HT1080 (cell line): Measurements from ENCODE around the gene NOC4L. TPM values are rescaled to one million over a fixed set of nuclear protein-coding genes. Genes with fewer than 3 reads are reported as not detected.
"Not testable (repeated sequence)": the region's sequence is repeated elsewhere in the genome, so short reads cannot be mapped to it uniquely, and the experiment has no call there.

Experiments
- DNase-seq: peaks from one replicate; pipeline ENCODE4 v3.0.0-alpha.2; 2015; ENCODE audit warnings: low read depth
- polyA plus RNA-seq, 2 experiments: library from polyadenylated mRNA; depleted of rRNA; stranded (reverse); fragments of >200 nt; gene quantifications; 2 replicates each; pipeline ENCODE4 v1.2.3, GENCODE V29; 2015
- total RNA-seq: library from RNA; depleted of rRNA; stranded (reverse); fragments of >200 nt; shearing (Covaris generic); gene quantifications from 2 replicates; pipeline ENCODE4 v1.2.3, GENCODE V29; 2014; rRNA removed

NOC4L gene
- total RNA-seq: 29.5 and 37.5 TPM in 2 replicates
- polyA plus RNA-seq (2015; cell fraction: cytosol; rRNA removed): 25.7 and 32.8 TPM in 2 replicates
- polyA plus RNA-seq (2015; cell fraction: nucleus; rRNA removed): 30.2 and 31.2 TPM in 2 replicates

GRCh38 chr12:132144115-132144809, at the start of gene NOC4L, which contains the start of gene DDX51:
NOC4L (plus strand) TSS chr12:132144457; CDS start chr12:132144489, 32 bp downstream.
DDX51 (minus strand) TSS chr12:132144319; CDS start chr12:132144296, 23 bp downstream.
- DNase-seq: peak; percentile 89

DNA sequence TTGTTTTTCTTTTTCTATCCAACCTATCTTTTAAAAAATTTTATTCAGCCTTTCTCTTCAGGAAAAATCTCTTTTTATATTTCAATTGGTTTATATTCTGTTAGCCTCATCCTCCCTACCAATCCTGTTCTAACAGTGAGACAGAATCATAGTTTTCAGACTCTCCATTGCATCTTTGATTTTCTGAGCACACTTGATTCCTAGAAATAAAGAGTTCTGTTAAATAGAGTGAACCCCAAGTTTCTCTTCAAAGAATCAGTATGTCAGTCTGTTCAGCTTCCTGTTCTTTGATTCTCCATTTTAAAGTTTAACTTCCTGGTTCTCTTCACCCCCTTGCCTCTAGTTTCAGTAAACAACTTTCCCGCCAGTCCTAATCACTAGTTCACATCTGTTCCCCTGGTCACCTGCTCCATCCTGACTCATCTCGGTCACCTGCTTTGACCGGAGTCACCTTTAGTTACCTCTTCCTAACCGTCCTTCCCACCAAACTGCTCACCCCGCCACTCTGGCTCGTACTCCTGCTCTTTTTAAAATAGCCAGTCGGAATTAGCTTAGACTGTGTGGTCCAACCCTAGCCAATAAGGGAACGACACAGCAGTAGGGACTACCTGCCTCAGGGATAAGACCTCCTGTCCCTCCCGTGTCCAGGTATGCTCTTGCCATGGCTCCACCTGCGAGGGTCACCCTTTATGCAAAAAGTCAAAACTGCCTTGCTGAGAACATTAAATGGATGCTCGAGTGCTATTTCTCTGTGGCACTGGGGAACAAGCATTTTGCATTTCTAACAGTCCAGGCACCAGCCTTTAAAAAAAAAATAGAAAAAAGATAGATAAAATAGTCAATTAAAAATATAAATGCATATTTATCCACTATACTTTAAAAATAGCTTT, 48.5 kb upstream of the NOC4L start:
- DNase-seq: no peak

DNA sequence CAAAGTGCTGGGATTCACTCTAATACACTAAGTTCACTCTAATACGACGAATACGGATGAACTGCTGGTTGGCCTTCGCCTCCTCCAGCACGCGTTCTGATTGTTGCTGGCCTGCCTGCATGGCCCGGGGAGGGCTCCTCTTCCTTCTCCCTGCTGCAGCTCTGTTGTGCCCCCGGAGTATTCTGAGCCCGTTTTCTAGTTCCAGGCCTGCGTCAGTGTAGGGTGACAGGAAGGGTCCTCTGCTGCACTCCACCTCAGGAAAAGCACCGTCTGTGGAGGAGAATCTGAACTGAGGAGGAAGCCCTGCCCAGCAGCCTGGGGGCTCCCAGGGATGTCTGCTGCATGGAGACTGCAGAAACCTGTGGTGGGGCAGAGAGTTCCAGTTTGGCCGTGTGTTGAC, 44.5 kb upstream of the NOC4L start:
- no peak for DNase-seq

DNA sequence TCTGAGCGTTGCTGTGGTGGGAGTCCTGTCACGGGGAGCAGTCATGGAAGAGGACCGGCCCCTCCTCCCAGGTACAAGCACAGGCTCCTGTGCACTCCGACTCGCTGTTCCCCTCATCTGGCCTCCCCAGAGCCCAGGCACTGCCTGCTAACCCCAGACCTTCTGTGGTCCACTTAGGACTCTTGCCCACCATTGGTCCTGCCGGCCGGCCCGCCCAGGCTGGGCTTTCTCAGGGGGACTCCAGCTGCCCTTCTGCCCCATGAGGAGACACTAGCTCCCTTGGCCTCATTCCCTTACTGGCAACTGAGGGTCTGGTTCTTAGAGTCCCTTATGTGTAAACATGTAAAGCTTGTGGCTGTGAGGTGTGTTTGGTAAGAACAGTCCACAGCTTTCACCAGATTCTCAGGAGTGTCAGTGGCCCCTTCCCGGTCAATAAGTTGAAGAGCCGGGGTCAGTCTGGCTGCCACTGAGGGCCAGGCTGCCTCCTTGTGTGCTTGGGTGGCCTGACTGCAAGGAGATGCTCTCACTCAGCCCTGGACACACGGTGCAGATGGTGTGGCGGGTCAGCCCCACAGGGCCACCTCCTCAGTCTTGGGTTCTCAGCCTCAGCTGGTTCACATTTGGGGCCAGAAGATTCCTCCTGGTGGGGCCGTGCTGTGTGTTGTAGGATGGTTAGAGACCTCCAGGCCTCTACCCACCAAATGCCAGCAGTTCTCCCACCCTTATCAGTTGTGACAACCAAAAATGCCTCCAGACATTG, 43.8 kb upstream of the NOC4L start:
- no peak for DNase-seq

GRCh38 chr12:132102297-132102696, 42.0 kb upstream of the NOC4L start:
- DNase-seq: no peak

- DNase-seq: not testable (repeated sequence)
Observed at GRCh38 chr12:132103072-132103471, 41.2 kb upstream of the NOC4L start.

DNA sequence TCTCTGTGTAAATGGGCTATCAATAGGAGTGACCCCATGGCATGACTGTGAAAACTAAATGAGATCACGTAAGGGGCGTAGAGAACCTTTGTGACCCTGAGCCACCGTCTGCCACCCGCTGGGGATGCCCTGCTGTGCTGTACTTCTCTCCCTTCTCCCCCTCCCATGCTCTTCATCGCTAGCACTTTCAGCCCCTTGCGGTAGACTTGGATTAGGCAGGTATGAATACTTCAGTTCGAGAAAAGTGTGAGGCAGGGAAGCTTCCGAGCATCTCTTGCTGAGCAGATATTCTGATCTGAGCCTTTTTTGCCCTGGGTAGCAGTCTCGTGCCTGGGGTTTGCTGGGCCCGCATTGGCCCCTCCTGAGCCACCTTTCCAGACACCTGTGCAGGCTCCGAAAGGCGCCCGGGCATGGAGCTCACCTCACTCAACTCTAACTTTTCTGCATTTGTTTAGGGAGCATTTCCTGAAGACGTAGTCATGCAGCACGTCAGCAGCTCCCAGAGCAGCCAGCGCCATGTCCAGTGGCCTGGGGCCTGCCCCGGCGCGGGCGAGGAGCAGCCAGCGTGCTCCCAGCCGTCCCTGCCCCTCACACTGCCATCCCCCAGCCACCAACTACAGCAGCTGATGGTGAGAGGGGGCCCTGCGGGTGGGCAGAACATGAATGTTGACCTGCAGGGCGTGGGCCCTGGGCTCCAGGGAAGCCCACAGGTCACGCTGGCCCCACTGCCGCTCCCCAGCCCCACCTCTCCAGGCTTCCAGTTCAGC, 40.5 kb upstream of the NOC4L start:
- DNase-seq: no peak

DNA sequence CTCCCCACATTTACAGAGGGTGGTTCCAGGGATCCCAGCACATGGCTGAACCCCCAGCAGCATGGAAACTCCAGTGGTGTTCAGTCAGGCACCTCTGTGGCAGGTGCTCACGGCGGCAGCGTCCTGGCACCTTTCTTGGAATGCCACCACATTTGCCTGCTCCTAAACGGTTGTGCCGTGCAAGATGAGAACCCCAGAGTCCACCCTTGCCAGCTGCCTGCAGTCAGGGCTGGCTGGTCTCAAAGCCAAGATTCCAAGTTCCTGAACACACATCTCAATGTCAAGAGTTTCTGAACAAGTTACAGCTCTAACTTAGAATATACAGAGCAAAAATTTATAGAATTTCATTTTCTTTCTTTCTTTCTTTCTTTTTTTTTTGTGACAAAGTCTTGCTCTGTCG, 38.8 kb upstream of the NOC4L start:
- DNase-seq: no peak

DNA sequence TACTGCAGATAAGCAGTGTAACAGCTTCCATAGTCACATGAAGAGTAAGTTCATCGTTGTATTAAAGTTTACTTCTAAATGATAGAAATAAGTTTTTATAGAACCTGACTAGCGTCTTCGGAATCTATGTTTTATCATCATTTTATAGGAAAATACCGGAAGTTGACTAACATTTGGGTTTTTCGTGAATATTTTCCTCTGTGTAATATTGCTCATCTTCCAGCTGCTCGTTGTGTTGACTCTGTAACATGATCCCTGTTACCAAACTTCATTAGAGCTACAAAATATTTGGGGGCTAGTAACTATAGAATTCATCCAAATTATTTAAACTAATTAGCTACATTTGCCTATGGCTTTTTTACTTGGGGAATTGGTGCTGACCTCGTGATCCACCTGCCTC, 37.3 kb upstream of the NOC4L start:
- DNase-seq: peak; percentile 49

GRCh38 chr12:132108211-132108832, 35.9 kb upstream of the NOC4L start:
- no peak for DNase-seq

- no peak for DNase-seq
Observed at GRCh38 chr12:132109741-132110140, 34.5 kb upstream of the NOC4L start.

DNA sequence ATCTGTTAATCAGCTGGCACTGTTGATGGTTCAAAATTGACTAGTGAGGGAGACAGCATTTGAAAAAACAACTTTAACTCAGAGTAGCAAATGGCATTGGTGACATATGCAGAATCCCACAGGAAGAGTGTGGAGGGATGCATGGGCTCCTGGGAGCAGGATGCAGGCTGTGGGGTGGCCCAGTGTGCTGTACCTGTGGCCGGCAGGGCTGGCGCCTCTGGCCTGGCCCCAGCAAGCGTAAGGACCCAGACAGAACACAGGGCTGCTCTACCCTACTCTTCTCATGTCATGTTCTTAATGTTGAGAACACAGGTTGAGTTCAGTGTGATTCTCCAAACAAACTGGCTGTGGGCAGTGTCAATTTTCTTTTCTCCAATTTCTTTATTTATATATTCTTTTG, 33.6 kb upstream of the NOC4L start:
- DNase-seq: no peak

- DNase-seq: no peak
Observed at GRCh38 chr12:132111654-132112304, 32.5 kb upstream of the NOC4L start.

- DNase-seq: no peak
Observed at GRCh38 chr12:132114667-132115066, 29.6 kb upstream of the NOC4L start.

- DNase-seq: no peak
Observed at GRCh38 chr12:132115500-132115899, 28.8 kb upstream of the NOC4L start.

- no peak for DNase-seq
Observed at GRCh38 chr12:132116709-132117557, 27.3 kb upstream of the NOC4L start.

- DNase-seq: peak; percentile 14
Observed at GRCh38 chr12:132117558-132117875, 26.7 kb upstream of the NOC4L start.

GRCh38 chr12:132118876-132119275, 25.4 kb upstream of the NOC4L start:
- DNase-seq: no peak

DNA sequence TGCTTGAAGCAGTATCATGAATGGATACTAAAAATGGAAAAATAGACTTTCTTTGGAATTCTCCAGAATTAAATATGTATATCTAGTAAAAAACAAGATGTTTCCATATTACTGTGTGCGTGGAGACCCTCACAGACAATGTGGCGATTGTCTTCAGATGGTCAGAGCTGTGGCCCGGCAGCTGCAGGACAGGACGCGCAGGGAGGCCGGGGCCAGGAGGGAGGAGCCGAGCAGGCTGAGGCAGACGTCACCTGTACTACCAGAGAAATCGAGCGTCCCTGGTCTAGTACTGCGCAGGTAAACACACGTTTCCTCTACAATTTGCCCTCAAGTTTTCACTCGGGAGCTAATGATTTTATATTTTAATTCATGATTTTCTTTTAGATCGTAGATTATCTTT, 23.0 kb upstream of the NOC4L start:
- DNase-seq: no peak
